Muscle layer of duodenum (tissue), 2 donors: ENCODE measurements around the gene MTUS2.

Experiments
- H3K27ac ChIP-seq: one replicate; pipeline ENCODE4 v1.7.0; 2013; ENCODE audit warnings: mild to moderate bottlenecking, low read length
- H3K27me3 ChIP-seq: one replicate; pipeline ENCODE4 v1.7.0; 2013; ENCODE audit warnings: low read depth, mild to moderate bottlenecking, control low read depth, low read length
- H3K36me3 ChIP-seq, 2 donors: one replicate each; pipeline ENCODE4 v1.7.0; 2013; ENCODE audit warnings: low read length in 2 of 2, control low read depth in 1 of 2, mild to moderate bottlenecking in 1 of 2; ENCODE audit not compliant: insufficient read depth in 2 of 2, control insufficient read depth in 1 of 2
- H3K4me1 ChIP-seq, 2 donors: one replicate each; pipeline ENCODE4 v1.7.0; 2013; ENCODE audit warnings: low read length in 2 of 2, mild to moderate bottlenecking in 2 of 2, control low read depth in 1 of 2, moderate library complexity in 1 of 2; ENCODE audit not compliant: insufficient read depth in 2 of 2, control insufficient read depth in 1 of 2
- H3K4me3 ChIP-seq, 2 donors: one replicate each; pipeline ENCODE4 v1.7.0; 2013; ENCODE audit warnings: low read length in 2 of 2, low read depth in 1 of 2, mild to moderate bottlenecking in 1 of 2
- H3K9me3 ChIP-seq, 2 donors: one replicate each; pipeline ENCODE4 v1.7.0; 2013; ENCODE audit warnings: low read length in 2 of 2, control low read depth in 1 of 2, mild to moderate bottlenecking in 1 of 2; ENCODE audit not compliant: control insufficient read depth in 1 of 2
- donor health status: healthy.

MTUS2 gene

GRCh38 chr13:29137016-29137415 lies 316.9 kb downstream of the MTUS2 start:
- Histone ChIP-seq H3K27me3 (no peaks in the 10 kb centered on the region), H3K27ac (no peak overlapping the region), H3K9me3 (peaks cover 0 to 12% of the 10 kb centered on the region in 2 donors), H3K4me3 (no peak overlapping the region), H3K4me1 (no peaks in the 10 kb centered on the region), H3K36me3 (no peaks in the 10 kb centered on the region)

- Histone ChIP-seq H3K9me3 (peaks cover 0 to 12% of the 10 kb centered on the region in 2 donors), H3K27me3 (no peaks in the 10 kb centered on the region), H3K27ac (no peak overlapping the region), H3K36me3 (no peaks in the 10 kb centered on the region), H3K4me1 (no peaks in the 10 kb centered on the region), H3K4me3 (no peak overlapping the region)
Observed at GRCh38 chr13:29137995-29138394, 317.9 kb downstream of the MTUS2 start.

DNA sequence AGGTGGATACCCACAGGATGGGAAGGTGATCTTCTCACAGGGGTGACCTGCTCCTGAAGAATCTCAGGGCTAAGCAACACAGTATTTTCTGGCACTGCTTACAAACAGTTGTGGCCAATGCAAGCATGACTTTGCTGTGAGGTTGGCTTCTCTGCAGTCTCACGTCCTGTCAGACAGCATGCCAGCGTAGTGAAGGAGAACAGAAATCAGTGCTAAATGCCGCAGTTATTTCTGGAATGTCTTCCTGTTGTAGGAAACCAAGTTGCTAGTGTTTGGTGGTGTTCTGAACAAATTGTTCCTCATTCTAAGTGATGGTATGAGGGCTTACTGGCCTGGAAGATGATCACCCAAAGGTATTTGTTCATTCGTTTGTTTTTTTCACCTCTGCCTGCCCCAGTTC lies 320.1 kb downstream of the MTUS2 start:
- Histone ChIP-seq H3K27me3 (no peaks in the 10 kb centered on the region), H3K4me3 (no peak overlapping the region), H3K4me1 (no peaks in the 10 kb centered on the region), H3K27ac (peak overlapping the region; percentile 68), H3K9me3 (peaks cover 0 to 12% of the 10 kb centered on the region in 2 donors), H3K36me3 (no peaks in the 10 kb centered on the region)

GRCh38 chr13:29143847-29144246 lies 323.7 kb downstream of the MTUS2 start:
- Histone ChIP-seq H3K4me1 (no peaks in the 10 kb centered on the region), H3K27me3 (no peaks in the 10 kb centered on the region), H3K27ac (no peak overlapping the region), H3K36me3 (no peaks in the 10 kb centered on the region), H3K9me3 (no peaks in the 10 kb centered on the region), H3K4me3 (no peak overlapping the region)

DNA sequence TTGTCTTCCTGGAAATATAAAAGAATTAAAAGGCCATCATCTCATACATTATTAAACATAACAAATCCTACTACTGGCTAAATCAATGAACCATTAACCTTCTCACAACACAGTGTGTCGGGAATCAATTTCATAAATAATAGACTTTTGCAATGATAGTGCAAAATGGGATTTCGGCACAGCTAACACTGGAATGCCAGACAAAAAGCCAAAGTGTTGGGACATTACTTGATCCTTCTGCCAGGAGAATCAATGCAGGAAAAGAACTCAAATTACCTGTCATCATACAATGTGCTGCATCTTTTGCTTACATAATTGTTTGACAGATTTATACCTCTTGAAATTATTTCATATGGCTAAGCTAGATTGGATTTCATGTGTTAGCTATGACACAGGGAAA lies 334.3 kb downstream of the MTUS2 start:
- no peaks in the 10 kb centered on the region for H3K4me1 ChIP-seq
- H3K9me3 ChIP-seq: peaks cover 0 to 5% of the 10 kb centered on the region in 2 donors
- no peaks in the 10 kb centered on the region for H3K27me3 ChIP-seq
- H3K27ac ChIP-seq: no peak overlapping the region
- no peaks in the 10 kb centered on the region for H3K36me3 ChIP-seq
- no peak overlapping the region for H3K4me3 ChIP-seq

DNA sequence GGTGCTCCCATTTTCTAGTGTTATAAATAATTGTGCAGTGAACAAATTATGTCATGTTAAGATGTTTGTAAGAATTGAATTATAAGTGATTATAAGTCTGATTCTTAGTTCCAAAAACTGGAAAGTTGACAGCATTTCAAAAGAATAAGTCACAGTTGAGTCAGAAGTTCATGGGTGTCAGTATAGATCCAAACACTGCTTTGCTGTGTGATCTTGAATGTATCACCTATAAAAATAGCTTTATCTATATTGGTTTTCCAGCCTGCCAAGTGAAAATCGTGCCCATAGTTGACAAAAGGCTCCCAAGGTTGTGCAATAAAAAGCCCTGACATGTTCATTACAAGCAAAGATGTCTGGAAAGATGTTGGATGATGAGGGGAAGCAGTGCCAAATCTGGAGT lies 336.0 kb downstream of the MTUS2 start:
- H3K27ac ChIP-seq: no peak overlapping the region
- no peak overlapping the region for H3K4me3 ChIP-seq
- peaks cover 0 to 3% of the 10 kb centered on the region in 2 donors for H3K9me3 ChIP-seq
- H3K27me3 ChIP-seq: no peaks in the 10 kb centered on the region
- no peaks in the 10 kb centered on the region for H3K36me3 ChIP-seq
- H3K4me1 ChIP-seq: no peaks in the 10 kb centered on the region

DNA sequence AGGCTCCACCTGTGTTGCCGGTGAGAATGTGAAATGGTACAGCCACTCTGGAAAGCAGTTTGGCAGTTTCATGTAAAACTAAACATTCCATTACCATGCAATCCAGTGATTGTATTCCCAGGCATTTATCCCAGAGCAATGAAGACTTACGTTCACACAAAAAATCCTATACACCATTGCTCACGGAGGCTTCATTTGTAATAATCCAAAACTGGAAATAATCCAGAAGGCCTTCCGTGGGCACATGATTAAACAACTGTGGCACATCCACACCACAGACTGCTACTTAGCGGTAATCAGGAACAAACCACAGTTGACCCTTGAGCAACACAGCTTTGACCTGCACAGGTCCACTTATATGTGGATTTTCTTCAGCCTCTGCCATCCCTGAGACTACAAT lies 339.7 kb downstream of the MTUS2 start:
- no peaks in the 10 kb centered on the region for H3K9me3 ChIP-seq
- no peak overlapping the region for H3K4me3 ChIP-seq
- H3K27ac ChIP-seq: no peak overlapping the region
- H3K27me3 ChIP-seq: no peaks in the 10 kb centered on the region
- no peaks in the 10 kb centered on the region for H3K4me1 ChIP-seq
- no peaks in the 10 kb centered on the region for H3K36me3 ChIP-seq

DNA sequence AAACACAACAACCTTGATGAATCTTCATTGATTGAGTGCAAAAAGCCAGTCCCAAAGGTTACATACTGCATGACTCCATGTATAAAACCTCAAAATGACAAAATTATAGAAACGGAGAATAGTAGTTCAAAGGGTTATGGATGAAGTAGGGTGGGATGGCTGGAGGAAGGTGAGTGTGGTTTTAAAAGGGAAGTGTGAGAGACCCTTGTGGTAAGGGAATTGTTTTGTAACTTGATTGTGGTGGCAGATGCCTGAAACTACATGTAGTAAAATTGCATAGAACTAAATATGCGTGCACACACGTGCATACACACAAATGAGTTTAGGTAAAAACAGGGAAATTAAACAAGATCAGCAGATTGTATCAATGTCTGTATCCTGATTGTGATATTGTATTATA lies 340.7 kb downstream of the MTUS2 start:
- Histone ChIP-seq H3K4me3 (no peak overlapping the region), H3K27ac (no peak overlapping the region), H3K9me3 (no peaks in the 10 kb centered on the region), H3K4me1 (no peaks in the 10 kb centered on the region), H3K27me3 (no peaks in the 10 kb centered on the region), H3K36me3 (no peaks in the 10 kb centered on the region)

GRCh38 chr13:29161676-29162075 lies 341.5 kb downstream of the MTUS2 start:
- Histone ChIP-seq H3K36me3 (no peaks in the 10 kb centered on the region), H3K4me3 (no peak overlapping the region), H3K9me3 (no peaks in the 10 kb centered on the region), H3K27me3 (no peaks in the 10 kb centered on the region), H3K27ac (no peak overlapping the region), H3K4me1 (no peaks in the 10 kb centered on the region)

- H3K4me1 ChIP-seq: no peaks in the 10 kb centered on the region
- no peaks in the 10 kb centered on the region for H3K27me3 ChIP-seq
- no peaks in the 10 kb centered on the region for H3K9me3 ChIP-seq
- no peak overlapping the region for H3K4me3 ChIP-seq
- no peak overlapping the region for H3K27ac ChIP-seq
- H3K36me3 ChIP-seq: no peaks in the 10 kb centered on the region
Observed at GRCh38 chr13:29162638-29163235, 342.6 kb downstream of the MTUS2 start.

GRCh38 chr13:29164116-29164515 lies 344.0 kb downstream of the MTUS2 start:
- H3K27me3 ChIP-seq: no peaks in the 10 kb centered on the region
- no peaks in the 10 kb centered on the region for H3K9me3 ChIP-seq
- no peaks in the 10 kb centered on the region for H3K36me3 ChIP-seq
- no peak overlapping the region for H3K27ac ChIP-seq
- no peak overlapping the region for H3K4me3 ChIP-seq
- H3K4me1 ChIP-seq: no peaks in the 10 kb centered on the region

GRCh38 chr13:29165216-29165615 lies 345.1 kb downstream of the MTUS2 start:
- H3K27ac ChIP-seq: no peak overlapping the region
- H3K4me3 ChIP-seq: no peak overlapping the region
- H3K36me3 ChIP-seq: no peaks in the 10 kb centered on the region
- H3K27me3 ChIP-seq: no peaks in the 10 kb centered on the region
- H3K9me3 ChIP-seq: no peaks in the 10 kb centered on the region
- peaks cover 0 to 5% of the 10 kb centered on the region in 2 donors for H3K4me1 ChIP-seq
